NCI-H2196 treated with DMSO at 0.1 percent for 48 hours (cell line): Measurements from ENCODE around the gene TM4SF20.
"Not testable (repeated sequence)": the region's sequence is repeated elsewhere in the genome, so short reads cannot be mapped to it uniquely, and the experiment has no call there.

Experiments used
- DNase-seq: peaks from one replicate; lab custom pipeline; 2025; ENCODE audit not compliant: unreplicated experiment; lab: John Stamatoyannopoulos, UW

The TM4SF20 gene

DNA sequence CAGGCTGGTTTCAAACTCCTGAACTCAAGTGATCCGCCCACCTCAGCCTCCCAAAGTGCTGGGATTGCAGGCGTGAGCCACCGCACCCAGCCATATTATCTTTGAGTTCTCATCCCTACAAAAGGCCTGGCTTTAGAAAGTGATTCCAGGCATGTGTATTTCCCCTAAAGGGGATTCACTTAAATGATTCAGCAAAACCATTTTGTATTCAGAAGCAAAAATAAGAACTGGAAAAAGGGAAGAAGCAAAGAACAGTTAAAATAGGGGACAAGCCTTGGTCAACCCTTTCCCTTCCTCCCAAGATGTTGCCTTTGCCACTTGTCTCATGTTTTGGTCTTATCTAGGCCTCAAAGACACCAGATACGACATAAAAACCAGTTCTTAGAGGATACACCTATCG lies 10.5 kb downstream of the TM4SF20 start:
- no peak for DNase-seq

DNA sequence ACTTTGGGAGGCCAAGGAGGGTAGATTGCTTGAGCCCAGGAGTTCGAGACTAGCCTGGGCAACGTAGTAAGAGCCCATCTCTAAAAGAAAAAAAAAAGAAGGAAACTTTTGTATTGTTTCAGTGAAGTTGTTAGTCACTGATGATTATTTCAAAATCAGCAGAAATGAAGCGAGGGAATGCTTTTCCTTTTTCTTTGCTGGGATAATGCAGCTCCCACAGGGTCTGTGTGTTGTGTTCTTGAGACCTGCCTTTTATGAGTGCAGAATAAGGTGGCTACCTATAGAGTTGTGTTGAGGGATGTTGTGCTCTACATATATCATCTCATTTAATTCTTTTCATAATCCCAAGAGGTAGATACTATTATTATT lies 11.7 kb downstream of the TM4SF20 start:
- DNase-seq = no peak

DNA sequence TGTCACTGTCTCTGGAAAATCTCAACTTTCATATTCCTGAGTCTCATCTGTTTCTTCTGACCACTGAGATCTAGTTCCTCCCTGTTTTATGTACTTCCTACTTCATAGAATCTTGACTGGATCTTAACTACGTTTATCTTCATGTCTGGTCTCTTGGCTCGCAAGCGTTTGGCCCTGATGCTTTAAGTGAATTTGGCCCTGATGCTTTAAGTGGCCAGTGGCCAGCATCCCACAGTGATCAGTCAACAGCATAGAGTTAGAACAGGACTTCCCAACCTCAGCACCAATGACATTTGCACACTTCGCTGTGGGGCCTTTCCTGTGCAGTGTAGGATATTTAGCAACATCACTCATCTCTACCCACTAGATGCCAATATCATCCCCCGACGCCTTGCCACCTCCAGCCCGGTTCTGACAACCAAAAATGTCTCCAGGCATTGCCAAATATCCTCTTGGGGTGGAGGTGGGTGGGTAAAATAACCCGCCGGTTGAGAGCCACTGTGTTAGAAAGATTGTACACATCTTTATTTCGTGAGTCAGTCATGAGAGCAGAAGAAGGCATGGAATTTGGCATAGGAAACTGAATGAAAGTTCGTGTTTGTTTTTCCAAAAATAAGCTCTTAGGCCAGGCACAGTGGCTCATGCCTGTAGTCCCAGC lies 12.2 kb downstream of the TM4SF20 start:
- no peak for DNase-seq

DNA sequence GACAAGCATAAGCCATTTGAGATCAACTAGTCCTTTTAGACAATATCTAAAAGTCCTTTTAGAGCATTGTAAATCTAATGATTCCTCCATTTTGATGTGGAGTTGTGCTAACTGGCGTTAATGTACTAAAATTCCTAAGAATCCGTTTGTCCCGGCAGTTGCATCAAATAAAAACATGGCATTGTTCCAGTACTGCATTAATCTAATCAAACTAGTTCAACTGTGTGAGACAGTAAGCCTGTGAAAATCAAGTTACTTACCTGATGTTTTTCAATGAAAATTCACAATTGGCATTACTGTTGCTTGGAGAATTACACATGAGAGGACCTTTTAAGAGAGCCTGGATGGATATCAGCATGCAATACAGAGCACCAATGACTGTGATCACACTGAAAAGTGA lies 13.3 kb downstream of the TM4SF20 start:
- no peak for DNase-seq

DNA sequence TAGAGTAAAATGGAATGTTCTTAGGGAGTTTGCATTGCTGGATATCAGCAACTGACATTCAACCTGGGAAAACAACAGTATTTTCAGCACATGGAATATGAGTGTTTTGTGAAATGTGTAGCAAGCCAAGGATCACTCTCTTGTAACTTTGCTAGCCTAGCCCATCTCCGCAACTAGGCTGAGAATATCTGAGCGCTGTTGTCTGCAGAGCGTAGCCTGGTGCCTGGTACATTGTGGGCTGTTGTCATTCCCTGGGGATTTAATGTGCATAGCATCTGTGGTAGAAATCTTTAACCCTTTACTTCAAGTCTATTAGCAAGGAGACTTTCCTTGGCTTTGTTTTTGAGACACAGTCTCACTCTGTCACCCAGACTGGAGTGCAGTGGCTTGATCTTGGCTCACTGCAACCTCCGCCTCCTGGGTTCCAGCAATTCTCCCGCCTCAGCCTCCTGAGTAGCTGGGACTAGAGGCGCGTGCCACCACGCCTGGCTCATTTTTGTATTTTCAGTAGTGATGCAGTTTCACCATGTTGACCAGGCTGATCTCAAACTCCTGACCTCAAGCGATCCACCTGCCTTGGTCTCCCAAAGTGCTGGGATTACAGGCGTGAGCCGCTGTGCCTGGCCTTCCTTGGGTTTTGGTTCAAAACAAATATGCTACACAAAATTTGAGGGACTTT lies 14.4 kb downstream of the TM4SF20 start:
- DNase-seq = not testable (repeated sequence)

DNA sequence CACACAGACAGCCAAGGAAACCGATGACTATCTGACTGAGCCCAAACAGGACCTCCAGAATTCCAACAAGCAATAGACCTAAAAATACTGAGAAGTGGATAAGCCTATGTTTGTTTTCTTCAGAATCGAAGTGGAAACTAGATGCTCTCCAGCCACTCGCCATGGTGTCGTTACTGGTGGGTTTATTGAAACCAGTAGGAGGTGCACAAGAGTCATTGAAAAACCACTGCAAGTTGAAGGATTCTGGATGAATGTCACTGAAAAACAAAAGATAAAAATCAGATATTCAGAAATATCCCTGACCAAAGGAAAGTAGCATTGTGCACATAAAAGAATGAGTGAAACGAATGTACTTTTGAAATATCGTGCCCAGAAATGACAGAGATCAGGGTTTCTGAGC lies 15.3 kb downstream of the TM4SF20 start:
- no peak for DNase-seq

DNA sequence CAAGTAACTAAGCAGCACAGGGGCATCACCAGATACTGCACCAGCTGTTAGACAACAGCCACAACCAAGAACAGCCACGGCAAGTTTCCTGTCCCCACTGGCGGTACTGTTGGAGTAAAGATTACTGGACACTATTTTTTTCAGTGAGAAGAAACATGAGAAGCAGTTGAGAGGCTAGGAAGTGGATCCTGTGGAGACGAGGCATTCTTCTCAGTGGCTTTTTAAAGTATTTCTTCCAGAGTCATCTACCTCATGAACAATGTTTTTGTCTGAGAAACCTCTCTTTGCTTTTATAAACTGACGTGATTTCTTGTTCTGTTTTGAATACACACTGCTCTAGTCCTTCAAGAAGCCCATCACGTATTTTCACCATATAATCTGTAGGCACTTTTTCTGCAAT lies 18.8 kb downstream of the TM4SF20 start:
- no peak for DNase-seq

DNA sequence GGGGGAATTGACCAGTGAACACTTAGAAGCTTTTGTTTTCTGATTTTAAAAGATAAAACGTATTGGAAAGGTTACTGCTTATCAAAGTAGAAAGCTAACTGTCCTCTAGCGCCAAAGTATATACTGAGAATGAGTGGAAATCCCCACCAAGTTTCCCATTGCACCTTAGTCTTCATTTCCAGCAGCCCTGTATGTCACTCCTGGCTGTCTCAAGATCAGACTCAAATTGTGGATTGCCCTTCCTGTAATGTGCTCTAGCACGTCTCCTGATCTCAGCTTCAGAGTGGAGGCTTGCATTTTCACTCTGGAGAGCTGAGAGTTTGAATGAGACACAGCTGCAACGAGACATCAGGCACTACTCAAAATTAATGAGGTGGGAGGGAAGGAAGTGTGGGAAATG lies 27.5 kb downstream of the TM4SF20 start:
- no peak for DNase-seq

DNA sequence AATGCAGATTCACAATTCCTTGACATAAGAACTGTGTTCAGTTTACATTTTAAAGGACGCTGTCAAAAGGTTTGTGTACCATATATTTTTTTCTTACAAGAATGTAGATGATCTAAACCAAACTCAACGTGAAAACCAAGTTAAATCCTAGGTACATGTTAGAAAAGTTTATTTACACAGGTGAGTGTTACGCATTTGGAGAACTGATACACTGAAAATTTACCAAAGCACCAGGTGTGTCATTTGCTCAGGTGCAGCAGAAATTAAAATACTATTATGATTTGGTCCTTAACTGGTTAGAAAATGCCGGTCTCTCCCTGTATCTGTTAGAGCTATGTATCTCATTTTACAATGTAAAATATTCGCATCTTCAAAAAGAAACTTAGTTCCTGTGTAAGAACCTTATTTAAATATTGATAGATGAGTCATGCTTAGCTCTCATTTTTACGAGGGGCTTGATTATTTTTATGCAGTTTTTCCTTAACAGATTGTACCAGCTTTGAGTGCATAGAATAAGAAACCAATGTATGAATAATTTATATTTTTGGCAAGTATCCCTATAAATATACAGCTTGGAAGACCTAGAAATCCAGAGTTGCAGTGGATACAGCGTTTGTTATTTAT lies 29.0 kb downstream of the TM4SF20 start:
- no peak for DNase-seq

DNA sequence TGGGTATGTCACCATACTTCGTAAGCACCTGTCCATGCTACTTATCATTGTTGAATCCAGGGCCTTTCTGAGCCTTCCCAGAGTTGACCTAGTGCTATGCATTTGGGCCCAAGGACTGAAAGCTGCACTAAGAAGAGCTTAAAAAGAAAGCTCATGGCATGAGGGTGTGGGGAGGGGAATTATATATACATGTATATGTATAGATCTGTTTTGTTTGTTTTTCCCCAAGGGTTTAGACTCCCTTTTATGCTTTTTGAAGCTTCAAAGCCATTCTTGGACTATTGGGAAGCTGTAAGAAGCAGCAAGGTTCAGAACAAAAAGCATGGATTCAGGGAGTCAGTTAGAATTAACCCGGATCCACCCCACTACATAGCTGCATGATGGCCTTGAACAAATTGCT lies 30.8 kb downstream of the TM4SF20 start:
- DNase-seq = no peak

DNA sequence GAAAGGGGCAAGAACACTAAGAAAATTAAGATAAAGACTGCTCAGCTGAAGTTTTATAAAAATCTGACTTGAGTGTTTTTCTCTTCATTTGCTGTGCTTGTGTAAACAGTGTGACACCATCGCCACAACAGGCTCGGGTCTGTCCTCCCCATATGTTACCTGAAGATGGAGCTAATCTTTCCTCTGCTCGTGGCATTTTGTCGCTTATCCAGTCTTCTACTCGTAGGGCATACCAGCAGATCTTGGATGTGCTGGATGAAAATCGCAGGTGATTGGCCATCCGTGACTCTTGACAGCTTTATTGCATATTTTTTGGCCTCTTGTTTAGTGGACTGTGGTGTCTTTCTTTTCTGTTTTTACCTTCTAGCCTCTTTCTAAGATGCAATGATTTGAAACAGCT lies 32.0 kb downstream of the TM4SF20 start:
- DNase-seq = no peak

DNA sequence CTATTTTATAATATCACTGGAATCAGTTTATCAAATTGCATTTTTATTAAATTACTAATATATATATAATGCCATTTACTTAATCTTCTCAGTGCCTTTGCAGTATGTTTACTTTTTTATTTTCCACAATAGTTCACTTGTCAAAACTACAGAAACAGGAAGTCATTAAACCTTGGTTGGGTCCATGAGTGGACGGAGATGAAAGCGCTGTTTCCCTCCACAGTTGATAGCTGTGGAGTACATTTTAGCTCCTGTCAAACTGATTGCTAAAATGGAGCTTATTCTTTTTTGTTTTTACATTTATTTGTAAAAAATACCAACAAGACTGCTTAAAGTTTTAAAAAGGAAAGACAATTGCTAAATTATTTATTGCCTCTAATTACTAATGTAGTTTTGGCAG lies 34.9 kb downstream of the TM4SF20 start:
- no peak for DNase-seq

DNA sequence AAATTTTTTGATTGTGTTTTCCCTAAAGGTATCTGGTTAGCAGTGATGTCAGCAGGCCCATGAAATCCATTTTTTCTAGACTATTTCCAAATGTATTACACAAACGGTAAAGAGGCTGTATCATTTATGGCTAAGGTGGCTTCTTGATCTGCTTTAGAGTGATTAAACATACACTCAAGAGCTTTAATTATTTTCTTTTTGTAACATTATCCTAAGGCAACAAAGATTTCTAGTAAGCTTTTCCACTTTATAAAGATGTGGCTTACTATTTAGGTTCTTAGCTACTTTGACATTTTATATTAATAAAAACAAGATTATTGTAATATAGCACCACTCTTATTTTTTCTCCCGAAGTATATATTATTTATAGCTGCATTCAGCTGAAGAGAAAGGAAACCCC lies 37.6 kb downstream of the TM4SF20 start:
- no peak for DNase-seq

DNA sequence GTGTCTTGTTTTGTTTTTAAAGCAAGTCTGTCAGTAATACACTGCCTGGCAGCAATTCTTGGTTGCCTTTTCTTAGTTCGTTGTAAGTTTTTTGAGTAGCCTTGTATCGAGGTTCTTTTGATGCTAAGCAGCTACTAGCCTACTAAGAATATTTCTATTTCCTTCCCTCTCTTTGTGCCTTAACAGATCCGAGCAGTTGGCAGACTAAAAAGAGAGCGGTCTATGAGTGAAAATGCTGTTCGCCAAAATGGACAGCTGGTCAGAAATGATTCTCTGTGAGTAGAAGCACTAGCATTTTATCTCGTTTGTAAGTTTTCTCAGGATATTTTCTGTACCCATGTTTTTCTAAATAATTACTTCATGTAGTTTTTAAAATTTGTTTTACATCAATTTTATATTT lies 39.0 kb downstream of the TM4SF20 start:
- no peak for DNase-seq

DNA sequence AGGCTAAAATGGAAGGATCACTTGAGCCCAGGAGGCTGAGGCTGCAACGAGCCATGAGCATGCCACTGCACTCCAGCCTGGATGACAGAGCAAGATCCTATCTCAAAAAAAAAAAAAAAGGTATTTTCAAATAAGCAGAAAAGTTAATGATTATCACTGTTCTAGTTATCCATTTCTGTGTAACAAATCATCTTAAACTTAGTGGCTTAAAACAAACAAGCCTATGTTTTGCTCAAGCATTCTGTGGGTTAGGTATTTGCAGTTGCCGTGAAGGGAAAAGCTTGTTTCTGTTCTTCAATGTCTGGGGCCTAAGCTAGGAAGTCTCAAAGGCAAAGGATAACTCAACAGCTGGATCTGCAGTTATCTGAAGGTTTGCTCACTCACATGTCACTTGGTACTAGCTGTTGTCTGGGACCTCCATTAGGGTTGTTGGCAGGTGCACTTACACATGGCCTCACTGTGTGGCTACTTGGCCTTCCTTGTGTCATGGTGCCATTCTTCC lies 40.0 kb downstream of the TM4SF20 start:
- no peak for DNase-seq

DNA sequence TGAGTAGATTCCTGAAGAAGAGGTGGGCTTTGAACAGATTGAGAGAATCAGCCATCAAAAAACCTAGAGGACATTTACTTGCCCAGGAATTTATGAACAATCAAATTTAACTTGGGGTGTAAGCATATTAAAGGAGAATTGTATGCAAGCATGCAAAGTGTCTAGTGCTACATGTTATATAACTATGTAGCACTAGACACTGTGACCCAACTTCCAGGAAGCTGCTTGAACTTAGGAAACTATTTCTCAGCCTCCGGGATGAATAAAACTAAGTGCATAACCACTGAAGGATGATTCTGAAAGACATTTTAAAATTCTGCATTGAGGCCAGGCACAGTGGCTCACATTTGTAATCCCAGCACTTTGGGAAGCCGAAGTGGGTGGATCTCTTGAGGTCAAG lies 41.7 kb downstream of the TM4SF20 start:
- DNase-seq = no peak

DNA sequence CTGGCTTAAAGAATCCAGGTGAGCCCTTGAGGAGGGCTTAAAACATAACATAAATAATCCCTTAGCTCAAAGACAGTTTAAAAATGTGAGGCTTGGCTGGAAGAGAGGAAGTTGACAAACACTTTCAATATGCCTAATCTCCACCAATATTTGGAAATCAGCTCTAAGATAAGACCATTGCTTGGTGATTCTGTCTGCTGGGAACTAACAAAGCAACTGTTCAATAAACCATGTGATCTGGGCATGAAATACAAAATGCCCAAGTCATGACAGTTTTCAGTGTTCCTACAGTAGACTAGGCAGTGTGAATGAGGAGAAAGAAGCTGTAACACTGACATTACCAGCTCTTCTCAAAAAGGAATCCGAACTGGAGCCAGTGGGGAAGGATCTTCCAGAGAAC lies 43.4 kb downstream of the TM4SF20 start:
- DNase-seq = no peak

DNA sequence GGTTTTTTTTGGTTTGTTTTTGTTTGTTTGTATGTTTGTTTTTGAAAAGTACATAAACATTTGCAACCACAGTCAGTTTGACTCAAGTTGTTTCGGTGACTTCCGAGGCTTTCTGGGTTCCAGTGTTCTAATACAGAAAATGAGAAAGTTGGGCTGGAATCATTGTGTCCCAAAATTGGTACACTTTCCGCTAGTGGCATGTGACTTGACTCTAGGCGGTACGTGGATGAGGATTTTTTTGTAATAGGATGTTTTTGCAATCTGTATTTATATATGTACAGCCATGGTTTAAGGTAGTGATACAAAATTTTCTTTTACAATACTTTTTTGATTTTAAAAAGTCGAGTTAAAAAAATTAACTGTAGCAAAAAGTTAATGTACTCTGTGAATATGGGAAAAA lies 52.3 kb downstream of the TM4SF20 start:
- DNase-seq = no peak

DNA sequence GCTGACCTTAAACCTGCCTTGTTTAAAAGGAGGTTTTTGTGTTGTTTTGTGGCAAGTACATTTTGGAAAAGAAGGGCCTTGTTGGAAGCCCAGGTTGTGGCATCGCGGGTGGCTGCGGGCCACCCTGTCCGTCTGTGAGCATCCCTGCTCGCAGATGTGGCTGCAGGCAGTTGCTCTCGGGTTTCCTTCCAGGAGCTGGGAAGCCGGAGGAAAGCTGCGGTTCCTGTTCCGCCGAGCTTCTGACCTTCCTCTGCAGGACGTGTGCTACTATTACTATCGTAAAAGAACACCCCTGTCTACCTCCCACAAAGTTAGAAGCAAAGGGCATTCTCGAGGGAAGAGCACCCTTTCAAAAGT lies 53.3 kb downstream of the TM4SF20 start:
- DNase-seq = no peak

DNA sequence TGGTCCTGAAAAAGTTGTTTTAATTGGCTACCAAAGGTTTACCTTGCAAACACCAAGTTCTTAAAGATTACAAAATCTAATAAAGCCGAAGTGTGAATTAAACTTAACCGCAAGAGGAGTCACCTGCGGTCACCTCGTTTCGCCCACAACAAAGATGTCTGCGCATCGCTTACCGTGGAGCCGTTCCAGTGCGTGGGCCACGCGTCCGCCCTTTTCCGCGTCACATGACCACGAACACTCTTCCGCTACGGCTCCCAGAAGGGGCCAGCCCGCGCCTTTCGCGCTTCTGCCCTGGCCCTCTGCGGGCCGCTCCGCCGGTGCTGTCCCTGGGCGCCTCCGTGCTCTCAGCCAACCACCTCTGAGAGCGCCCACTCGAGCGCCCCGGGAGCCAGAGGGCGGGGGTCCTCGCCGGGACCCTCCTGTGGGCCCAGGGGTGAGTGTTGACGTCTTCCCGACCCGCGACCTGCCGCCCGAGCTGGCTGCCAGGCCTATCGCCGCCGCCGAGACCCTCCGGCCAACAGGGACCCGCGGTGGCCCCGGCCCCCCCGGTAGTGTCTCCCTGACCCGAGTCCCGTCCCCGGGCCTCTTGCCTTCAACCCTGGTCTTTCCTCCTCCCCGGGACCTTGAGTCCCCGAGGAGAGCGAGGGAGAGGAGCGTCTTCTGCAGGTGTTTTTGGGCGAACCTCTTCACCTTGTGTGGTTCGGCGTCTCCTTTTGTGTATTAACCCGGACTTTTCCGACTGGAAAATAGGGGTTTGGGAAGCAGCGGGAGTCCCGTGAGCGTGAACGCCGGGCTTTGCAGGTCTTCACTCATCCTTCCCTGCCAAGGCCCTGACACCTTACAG lies 53.9 kb downstream of the TM4SF20 start, which contains the start of gene MFF:
Gene MFF (plus strand): TSS at position 257 of the 844 bp plus-strand sequence. CDS start 5,415 bp downstream, outside the sequence.
- DNase-seq = peak; percentile 74

DNA sequence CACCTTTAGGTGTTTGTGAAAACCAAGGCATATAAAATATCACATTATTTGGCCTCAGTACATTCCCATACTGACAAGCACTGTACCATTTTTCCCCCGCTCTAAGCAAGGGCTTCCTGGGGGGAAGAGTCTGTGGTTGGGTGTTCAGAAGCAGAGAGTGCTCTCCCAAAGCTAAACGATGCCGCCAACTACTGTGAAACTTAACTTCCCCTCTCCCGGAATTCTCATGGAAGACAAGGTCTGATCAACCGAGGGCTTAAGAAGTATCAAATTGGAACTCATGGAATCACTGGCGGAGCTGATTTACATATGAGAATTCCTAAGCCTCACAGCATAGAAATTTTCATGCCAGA lies 54.5 kb downstream of the TM4SF20 start:
- DNase-seq = no peak

DNA sequence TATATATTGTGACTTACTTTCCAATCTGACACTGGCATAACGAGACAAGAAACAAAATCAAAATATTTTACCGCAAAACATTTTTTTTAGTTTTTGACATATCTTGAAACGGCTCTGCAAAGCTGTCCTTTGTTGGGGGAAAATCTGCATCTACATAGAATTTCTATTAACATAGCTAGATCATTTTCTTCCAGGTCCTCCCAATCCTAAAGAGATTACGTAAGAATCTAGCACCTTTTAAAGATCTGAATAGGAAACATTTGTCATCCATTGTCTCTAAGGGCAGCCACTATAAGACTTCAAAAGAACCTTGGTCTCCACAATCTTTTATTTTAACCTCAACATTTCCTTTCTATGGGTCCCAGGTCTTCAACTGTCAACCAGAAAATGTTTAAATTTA lies 55.3 kb downstream of the TM4SF20 start:
- DNase-seq = no peak
